GM23338 (cell line): ENCODE data around the gene BTBD16. TPM values are rescaled to one million over a fixed set of nuclear protein-coding genes. Genes with fewer than 3 reads are reported as not detected.

Experiments used
- ATAC-seq: fragments of 200-7000 bp; cut with Tn5 transposase; 3 replicates; pipeline ENCODE4 v1.9.1; 2020
- DNase-seq: peaks from one replicate; pipeline ENCODE4 v3.0.0-alpha.2; 2015; ENCODE audit warnings: low spot score
- H2AFZ ChIP-seq: fragments of 200-600 bp; sonication (generic); 2 replicates; pipeline ENCODE4 v1.8.0; 2016; ENCODE audit warnings: antibody characterized with exemption, mild to moderate bottlenecking, moderate library complexity
- H3F3A ChIP-seq: fragments of 200-600 bp; sonication (generic); replicated peaks from 2 replicates; pipeline ENCODE4 v1.8.0; 2017; ENCODE audit warnings: antibody characterized with exemption, mixed run types, low read depth
- H3K27ac ChIP-seq: fragments of 200-600 bp; sonication (generic); 2 replicates; pipeline ENCODE4 v1.6.1; 2016; ENCODE audit warnings: low read depth
- H3K27me3 ChIP-seq: fragments of 200-600 bp; sonication (generic); 2 replicates; pipeline ENCODE4 v1.8.0; 2016; ENCODE audit warnings: mild to moderate bottlenecking, mixed run types, moderate library complexity; ENCODE audit not compliant: insufficient read depth
- H3K36me3 ChIP-seq: fragments of 200-600 bp; sonication (generic); 2 replicates; pipeline ENCODE4 v1.8.0; 2016; ENCODE audit warnings: mild to moderate bottlenecking; ENCODE audit not compliant: insufficient read depth
- H3K4me1 ChIP-seq: fragments of 200-600 bp; sonication (generic); 2 replicates; pipeline ENCODE4 v1.8.0; 2016; ENCODE audit warnings: mild to moderate bottlenecking, moderate library complexity; ENCODE audit not compliant: insufficient read depth
- H3K4me2 ChIP-seq: fragments of 200-600 bp; sonication (generic); 2 replicates; pipeline ENCODE4 v1.7.1; 2017; ENCODE audit warnings: mixed run types
- H3K4me3 ChIP-seq: fragments of 200-600 bp; sonication (generic); 2 replicates; pipeline ENCODE4 v1.6.1; 2016; ENCODE audit warnings: mixed run types
- H3K79me2 ChIP-seq: fragments of 200-600 bp; sonication (generic); replicated peaks from 2 replicates; pipeline ENCODE4 v1.8.0; 2017; ENCODE audit warnings: mild to moderate bottlenecking; ENCODE audit not compliant: insufficient read depth
- H3K9me2 ChIP-seq: fragments of 200-600 bp; sonication (generic); 2 replicates; pipeline ENCODE4 v1.8.0; 2017; ENCODE audit not compliant: insufficient read depth
- H4K20me1 ChIP-seq: fragments of 200-600 bp; sonication (generic); replicated peaks from 2 replicates; pipeline ENCODE4 v1.8.0; 2017; ENCODE audit warnings: mild to moderate bottlenecking; ENCODE audit not compliant: insufficient read depth
- H3K27ac Mint-ChIP-seq: 2 replicates; pipeline ENCODE4 v1.8.0; 2020; ENCODE audit warnings: inconsistent platforms, mild to moderate bottlenecking, moderate library complexity, mixed read lengths
- H3K27me3 Mint-ChIP-seq: 3 replicates; pipeline ENCODE4 v1.8.0; 2022; ENCODE audit warnings: low read depth, mild to moderate bottlenecking, moderate library complexity, mixed read lengths, inconsistent platforms; ENCODE audit not compliant: insufficient read depth, poor library complexity
- H3K36me3 Mint-ChIP-seq: 3 replicates; pipeline ENCODE4 v1.8.0; 2021; ENCODE audit warnings: low read depth, mild to moderate bottlenecking, inconsistent platforms, moderate library complexity, mixed read lengths
- H3K4me1 Mint-ChIP-seq: 3 replicates; pipeline ENCODE4 v1.8.0; 2020; ENCODE audit warnings: mild to moderate bottlenecking, inconsistent platforms, mixed read lengths
- H3K4me3 Mint-ChIP-seq: 3 replicates; pipeline ENCODE4 v1.8.0; 2021; ENCODE audit warnings: moderate library complexity, mild to moderate bottlenecking, inconsistent platforms, mixed read lengths
- H3K9me3 Mint-ChIP-seq: 3 replicates; pipeline ENCODE4 v1.8.0; 2020; ENCODE audit warnings: moderate library complexity, mild to moderate bottlenecking, inconsistent platforms, mixed read lengths
- CTCF ChIP-seq, 2 experiments: fragments of 200-600 bp in 1 of 2; sonication (generic) in 1 of 2; conservative IDR thresholded peaks; 2 replicates each; pipeline versions ENCODE4 v1.5.1 to v1.6.1; 2016 to 2017; ENCODE audit warnings: antibody characterized with exemption in 2 of 2, low read depth in 2 of 2, mild to moderate bottlenecking in 2 of 2, moderate library complexity in 1 of 2
- EZH2 ChIP-seq: fragments of 200-600 bp; sonication (generic); IDR thresholded peaks from one replicate; pipeline ENCODE4 v1.8.0; 2017; ENCODE audit warnings: antibody characterized with exemption, mild to moderate bottlenecking, low read depth; ENCODE audit not compliant: unreplicated experiment
- EZH2phosphoT487 ChIP-seq: fragments of 200-600 bp; sonication (generic); IDR thresholded peaks from one replicate; pipeline ENCODE4 v1.8.1; 2018; ENCODE audit warnings: antibody characterized with exemption; ENCODE audit not compliant: unreplicated experiment
- POLR2AphosphoS5 ChIP-seq: IDR thresholded peaks from 2 replicates; pipeline ENCODE4 v1.6.1; 2016; ENCODE audit warnings: antibody characterized with exemption, low read depth
- REST ChIP-seq: IDR thresholded peaks from one replicate; pipeline ENCODE4 v1.6.1; 2018; ENCODE audit warnings: antibody characterized with exemption; ENCODE audit not compliant: unreplicated experiment
- ZNF331 ChIP-seq: fragments of 250-450 bp; sonication (Bioruptor Pico); IDR thresholded peaks from 2 replicates; pipeline ENCODE4 v1.5.0; 2020; ENCODE audit warnings: low read depth, mild to moderate bottlenecking, moderate library complexity
- ZNF462 ChIP-seq: fragments of 250-450 bp; sonication (Bioruptor Pico); IDR thresholded peaks from 2 replicates; pipeline ENCODE4 v1.5.0; 2020; ENCODE audit warnings: mild to moderate bottlenecking, moderate library complexity
- polyA plus RNA-seq: library from polyadenylated mRNA; unstranded; fragments of >200 nt; fragmentation: Nextera tagmentation; extraction: Ambion mirVana; gene quantifications from 2 replicates; pipeline ENCODE4 v1.2.1, GENCODE V29; 2016
- total RNA-seq: library from RNA; depleted of rRNA; stranded (reverse); fragments of >200 nt; shearing (Covaris generic); gene quantifications from 2 replicates; pipeline ENCODE4 v1.2.3, GENCODE V29; 2014

Gene BTBD16
- total and polyA plus RNA-seq, 2 experiments from 2014 or later, result not detected

- Mint-ChIP-seq H3K27me3 (peaks cover 5% of the 10 kb centered on the region), H3K36me3 (no peaks in the 10 kb centered on the region), H3K4me3 (no peak overlapping the region), H3K4me1 (peaks cover 5% of the 10 kb centered on the region), H3K27ac (no peak overlapping the region), H3K9me3 (no peaks in the 10 kb centered on the region)
- 0 out of 2 replicates have a peak, but pooled peaks cover 2% of the 10 kb centered on the region for H3K4me1 ChIP-seq
- H2AFZ ChIP-seq, result peak overlapping the region; percentile 80
- TF ChIP-seq EZH2, result no peak
- TF ChIP-seq POLR2AphosphoS5, result no peak
- TF ChIP-seq CTCF (conservative IDR thresholded peaks at IDR 0.05; ENCODE audit: low read depth in 2 of 2), result peak; percentile 93
- no peaks in the 10 kb centered on the region for H3K27me3 ChIP-seq
- H3K9me2 ChIP-seq, result 0 out of 2 replicates have a peak, but pooled peaks cover 5% of the 10 kb centered on the region
- H4K20me1 ChIP-seq, result no peaks in the 10 kb centered on the region
- H3K79me2 ChIP-seq, result no peaks in the 10 kb centered on the region
- no peak overlapping the region for H3K4me2 ChIP-seq
- ATAC-seq (peak; percentile 97), DNase-seq (peak; percentile 93)
- no peak overlapping the region for H3K27ac ChIP-seq
- H3F3A ChIP-seq, result no peaks in the 10 kb centered on the region
- H3K4me3 ChIP-seq, result no peak overlapping the region
- no peaks in the 10 kb centered on the region for H3K36me3 ChIP-seq
Observed at GRCh38 chr10:122298598-122299301, 27.7 kb downstream of the BTBD16 start.

- no peak for DNase-seq
- no peak overlapping the region for H3K4me3 Mint-ChIP-seq
- no peaks in the 10 kb centered on the region for H4K20me1 ChIP-seq
- no peak overlapping the region for H3K4me3 ChIP-seq
- H3K4me2 ChIP-seq, result no peak overlapping the region
- no peaks in the 10 kb centered on the region for H3K79me2 ChIP-seq
- H3K9me3 Mint-ChIP-seq, result no peaks in the 10 kb centered on the region
- peaks cover 5% of the 10 kb centered on the region for H3K4me1 Mint-ChIP-seq
- peaks cover 5% of the 10 kb centered on the region for H3K27me3 Mint-ChIP-seq
- no peaks in the 10 kb centered on the region for H3K36me3 ChIP-seq
- peak overlapping the region; percentile 80 for H2AFZ ChIP-seq
- no peaks in the 10 kb centered on the region for H3K36me3 Mint-ChIP-seq
- no peak overlapping the region for H3K27ac Mint-ChIP-seq
- ATAC-seq, result no peak
- TF ChIP-seq ZNF462 (CRISPR knock-in tag), result no peak
- TF ChIP-seq ZNF331, result no peak
- TF ChIP-seq EZH2phosphoT487, result no peak
- no peak for TF ChIP-seq REST
- no peaks in the 10 kb centered on the region for H3K27me3 ChIP-seq
- no peak overlapping the region for H3K27ac ChIP-seq
- no peaks in the 10 kb centered on the region for H3F3A ChIP-seq
- H3K4me1 ChIP-seq, result 0 out of 2 replicates have a peak, but pooled peaks cover 2% of the 10 kb centered on the region
- 0 out of 2 replicates have a peak, but pooled peaks cover 5% of the 10 kb centered on the region for H3K9me2 ChIP-seq
Observed at GRCh38 chr10:122299423-122300075, 28.5 kb downstream of the BTBD16 start.
